DND-41 (cell line): ENCODE measurements around the gene CERS5.

Experiments
- ATAC-seq: fragments of 200-7000 bp; cut with Tn5 transposase; 3 replicates; pipeline ENCODE4 v1.9.1; 2021; ENCODE audit warnings: low read depth; ENCODE audit not compliant: insufficient read depth
- DNase-seq: peaks from one replicate; pipeline ENCODE4 v3.0.0-alpha.2; 2020
- H2AFZ ChIP-seq: 2 replicates; pipeline ENCODE4 v1.6.0; 2012; ENCODE audit warnings: low read depth, low read length
- H3K27ac ChIP-seq: 2 replicates; pipeline ENCODE4 v1.5.1; 2012; ENCODE audit warnings: low read length, inconsistent platforms
- H3K27me3 ChIP-seq: fragments of 200-600 bp; sonication (generic); 2 replicates; pipeline ENCODE4 v1.6.0; 2012; ENCODE audit warnings: low read length, mild to moderate bottlenecking, inconsistent platforms; ENCODE audit not compliant: insufficient read depth, poor library complexity
- H3K36me3 ChIP-seq: 2 replicates; pipeline ENCODE4 v1.5.1; 2012; ENCODE audit warnings: low read length, inconsistent platforms; ENCODE audit not compliant: insufficient read depth
- H3K4me1 ChIP-seq: 2 replicates; pipeline ENCODE4 v1.5.1; 2012; ENCODE audit warnings: mild to moderate bottlenecking, low read length; ENCODE audit not compliant: insufficient read depth
- H3K4me2 ChIP-seq: 2 replicates; pipeline ENCODE4 v1.6.0; 2012; ENCODE audit warnings: mild to moderate bottlenecking, moderate library complexity, low read length, inconsistent platforms; ENCODE audit not compliant: insufficient read depth
- H3K4me3 ChIP-seq, 2 experiments: fragments of 200-600 bp in 1 of 2; shearing (Covaris generic) in 1 of 2; 2 replicates each; pipeline ENCODE4 v1.5.1; 2012 to 2016; ENCODE audit warnings: inconsistent platforms in 2 of 2, low read length in 2 of 2, mild to moderate bottlenecking in 2 of 2, low read depth in 1 of 2, moderate library complexity in 1 of 2
- H3K79me2 ChIP-seq: 2 replicates; pipeline ENCODE4 v1.6.0; 2012; ENCODE audit warnings: low read length, inconsistent platforms; ENCODE audit not compliant: insufficient read depth
- H3K9ac ChIP-seq: 2 replicates; pipeline ENCODE4 v1.6.0; 2012; ENCODE audit warnings: low read depth, mild to moderate bottlenecking, inconsistent platforms, low read length, moderate library complexity
- H3K9me3 ChIP-seq: 2 replicates; pipeline ENCODE4 v1.5.1; 2012; ENCODE audit warnings: low read length, moderate library complexity, mild to moderate bottlenecking, inconsistent platforms; ENCODE audit not compliant: insufficient read depth, severe bottlenecking
- H4K20me1 ChIP-seq: 2 replicates; pipeline ENCODE4 v1.6.0; 2012; ENCODE audit warnings: low read length; ENCODE audit not compliant: insufficient read depth
- EZH2 ChIP-seq: IDR thresholded peaks from 3 replicates; pipeline ENCODE4 v1.6.1; 2012; ENCODE audit warnings: borderline replicate concordance, low read depth, mild to moderate bottlenecking, moderate library complexity, low read length, inconsistent platforms; ENCODE audit not compliant: severe bottlenecking
- TF ChIP-seq, protein P1 (sequence below): IDR thresholded peaks from 2 replicates; pipeline ENCODE4 v1.5.1; 2012; ENCODE audit warnings: borderline replicate concordance, low read length, moderate library complexity, mild to moderate bottlenecking; ENCODE audit not compliant: poor library complexity, severe bottlenecking; ENCODE audit errors: extremely low read depth

Gene CERS5

DNA sequence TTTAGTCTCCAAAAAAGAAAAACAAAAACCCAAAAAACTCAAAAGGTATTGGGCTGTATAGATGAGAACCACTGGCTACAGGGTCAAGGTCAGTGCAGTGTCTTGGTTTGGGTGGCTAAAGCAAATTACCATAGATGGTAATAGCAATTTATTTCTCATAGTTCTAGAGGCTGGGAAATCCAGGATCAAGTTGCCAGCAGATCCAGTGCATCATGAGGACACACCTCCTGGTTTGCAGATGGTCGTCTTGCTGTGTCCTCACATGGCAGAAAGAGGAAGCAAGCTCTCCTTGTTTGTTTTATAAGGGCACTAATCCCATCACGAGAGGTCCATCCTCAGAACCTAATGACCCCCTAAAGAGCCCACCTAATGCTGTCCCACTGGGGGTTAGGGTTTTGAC, 44.0 kb downstream of the CERS5 start:
- no peaks in the 10 kb centered on the region for H3K9me3 ChIP-seq
- no peak overlapping the region for H3K4me3 ChIP-seq
- ATAC-seq, result no peak
- H3K9ac ChIP-seq, result no peak overlapping the region
- H3K79me2 ChIP-seq, result peaks cover 16% of the 10 kb centered on the region
- no peaks in the 10 kb centered on the region for H3K27me3 ChIP-seq
- peaks cover 4% of the 10 kb centered on the region for H4K20me1 ChIP-seq
- DNase-seq, result no peak
- H3K4me1 ChIP-seq, result no peaks in the 10 kb centered on the region
- no peak overlapping the region for H2AFZ ChIP-seq
- H3K27ac ChIP-seq, result no peak overlapping the region
- TF ChIP-seq EZH2, result no peak
- TF ChIP-seq, protein P1, sequence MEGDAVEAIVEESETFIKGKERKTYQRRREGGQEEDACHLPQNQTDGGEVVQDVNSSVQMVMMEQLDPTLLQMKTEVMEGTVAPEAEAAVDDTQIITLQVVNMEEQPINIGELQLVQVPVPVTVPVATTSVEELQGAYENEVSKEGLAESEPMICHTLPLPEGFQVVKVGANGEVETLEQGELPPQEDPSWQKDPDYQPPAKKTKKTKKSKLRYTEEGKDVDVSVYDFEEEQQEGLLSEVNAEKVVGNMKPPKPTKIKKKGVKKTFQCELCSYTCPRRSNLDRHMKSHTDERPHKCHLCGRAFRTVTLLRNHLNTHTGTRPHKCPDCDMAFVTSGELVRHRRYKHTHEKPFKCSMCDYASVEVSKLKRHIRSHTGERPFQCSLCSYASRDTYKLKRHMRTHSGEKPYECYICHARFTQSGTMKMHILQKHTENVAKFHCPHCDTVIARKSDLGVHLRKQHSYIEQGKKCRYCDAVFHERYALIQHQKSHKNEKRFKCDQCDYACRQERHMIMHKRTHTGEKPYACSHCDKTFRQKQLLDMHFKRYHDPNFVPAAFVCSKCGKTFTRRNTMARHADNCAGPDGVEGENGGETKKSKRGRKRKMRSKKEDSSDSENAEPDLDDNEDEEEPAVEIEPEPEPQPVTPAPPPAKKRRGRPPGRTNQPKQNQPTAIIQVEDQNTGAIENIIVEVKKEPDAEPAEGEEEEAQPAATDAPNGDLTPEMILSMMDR, result no peak
- H3K4me2 ChIP-seq, result no peak overlapping the region
- H3K36me3 ChIP-seq, result peaks cover 65% of the 10 kb centered on the region

DNA sequence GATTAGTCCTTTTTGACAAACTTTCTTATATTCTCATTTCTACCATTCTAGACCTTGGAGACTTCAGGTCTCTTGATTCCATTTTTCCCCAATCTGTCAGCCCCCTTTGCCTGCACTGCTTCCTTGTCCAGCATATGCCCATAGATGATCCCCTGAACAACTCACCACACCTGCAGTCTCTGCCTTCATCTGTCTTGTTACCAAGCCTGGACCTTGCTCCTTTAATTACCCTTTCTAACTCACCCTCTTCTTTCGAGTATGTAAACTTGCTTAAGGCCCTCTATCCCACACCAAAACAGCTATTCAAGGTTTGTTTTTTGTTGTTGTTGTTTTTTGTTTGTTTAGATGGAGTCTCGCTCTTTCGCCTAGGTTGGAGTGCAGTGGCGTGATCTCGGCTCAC, 45.5 kb downstream of the CERS5 start:
- Histone ChIP-seq H3K4me2 (no peak overlapping the region), H3K27ac (no peak overlapping the region), H4K20me1 (peaks cover 4% of the 10 kb centered on the region), H3K4me1 (no peaks in the 10 kb centered on the region), H3K9me3 (no peaks in the 10 kb centered on the region), H3K79me2 (peaks cover 25% of the 10 kb centered on the region), H3K9ac (no peak overlapping the region), H3K36me3 (peaks cover 53% of the 10 kb centered on the region), H2AFZ (no peak overlapping the region), H3K27me3 (no peaks in the 10 kb centered on the region), H3K4me3 (no peak overlapping the region)
- no peak for ATAC-seq
- no peak for DNase-seq
- TF ChIP-seq EZH2, result no peak
- TF ChIP-seq, protein P1, result no peak

DNA sequence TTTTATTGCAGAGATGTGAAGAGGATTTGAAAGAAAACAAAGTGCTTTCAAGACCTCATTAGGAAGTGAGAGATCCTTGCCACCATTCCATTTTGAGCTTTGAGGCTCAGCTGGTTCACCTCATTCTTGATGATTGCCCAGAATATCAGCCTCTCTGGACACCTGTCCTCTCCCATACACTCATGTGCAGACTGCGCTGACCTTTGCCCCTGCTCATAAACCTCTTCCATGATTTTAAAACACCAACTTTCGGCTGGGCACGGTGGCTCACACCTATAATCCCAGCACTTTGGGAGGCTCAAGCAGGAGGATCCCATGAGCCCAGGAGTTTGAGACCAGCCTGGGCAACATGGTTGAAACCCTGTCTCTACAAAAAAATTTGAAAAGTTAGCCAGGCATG, 46.2 kb downstream of the CERS5 start:
- ATAC-seq, result no peak

More for the DNA sequence above, 46.2 kb downstream of the CERS5 start:
- no peaks in the 10 kb centered on the region for H3K4me1 ChIP-seq
- no peak overlapping the region for H2AFZ ChIP-seq
- H3K27ac ChIP-seq, result no peak overlapping the region
- H3K4me3 ChIP-seq, result no peak overlapping the region
- no peak for DNase-seq
- no peak overlapping the region for H3K9ac ChIP-seq
- H3K4me2 ChIP-seq, result no peak overlapping the region
- H3K36me3 ChIP-seq, result peaks cover 58% of the 10 kb centered on the region
- H3K9me3 ChIP-seq, result no peaks in the 10 kb centered on the region
- TF ChIP-seq EZH2, result no peak
- TF ChIP-seq, protein P1, result no peak
- peaks cover 4% of the 10 kb centered on the region for H4K20me1 ChIP-seq
- no peaks in the 10 kb centered on the region for H3K27me3 ChIP-seq
- H3K79me2 ChIP-seq, result peaks cover 32% of the 10 kb centered on the region
